C4-2B (cell line): ENCODE results near the gene CCDC74B.
"Not testable (repeated sequence)": the region's sequence is repeated elsewhere in the genome, so short reads cannot be mapped to it uniquely, and the experiment has no call there.

Experiments
- CTCF ChIP-seq: fragments of 450-650 bp; conservative IDR thresholded peaks from 2 replicates; pipeline ENCODE4 v1.5.1; 2017; ENCODE audit warnings: mild to moderate bottlenecking
- ZFX ChIP-seq: fragments of 450-650 bp; IDR thresholded peaks from 2 replicates; pipeline ENCODE4 v1.6.1; 2017

- TF ChIP-seq CTCF, ZFX: not testable (repeated sequence)
These were observed 38.1 kb upstream of the CCDC74B start for GRCh38 chr2:130182826-130183511.
